ENCODE results near the gene HLA-DMA. TPM values are rescaled to one million over a fixed set of nuclear protein-coding genes. Genes with fewer than 3 reads are reported as not detected.

HLA-DMA gene
- total and polyA plus RNA-seq, 2 of the 8 experiments (the other 6 are each of a cell fraction or from before 2014, with no cell fraction given), result 13.3 to 23.1 TPM

GRCh38 chr6:32967151-32968091 lies 14.5 kb upstream of the HLA-DMA start (continued):
- peak in 2 of 3 experiments; percentile 66 to 79; a peak in 3 of 4 replicates for TF ChIP-seq CTCF (IDR thresholded peaks at IDR 0.05; ENCODE audit: control extremely low read depth in 1 of 3, insufficient read depth in 1 of 3, low read depth in 1 of 3, low read length in 3 of 3)
- TF ChIP-seq FOSL1 (IDR thresholded peaks at IDR 0.05; ENCODE audit: insufficient read depth, low read depth, low read length), result no peak
- TF ChIP-seq USF2 (IDR thresholded peaks at IDR 0.05; ENCODE audit: low read length), result no peak
- TF ChIP-seq PHF8 (conservative IDR thresholded peaks at IDR 0.05; ENCODE audit: low read depth, low read length), result no peak
- TF ChIP-seq MAFK (IDR thresholded peaks at IDR 0.05; ENCODE audit: low read depth, low read length), result no peak
- peak; percentile 69 for TF ChIP-seq SAP30 (IDR thresholded peaks at IDR 0.05; ENCODE audit: insufficient read depth, insufficient replicate concordance, low read length)
- no peak for TF ChIP-seq BACH1 (IDR thresholded peaks at IDR 0.05; ENCODE audit: low read length)
- no peak for TF ChIP-seq YY1 (IDR thresholded peaks at IDR 0.05; ENCODE audit: low read depth, low read length)
- TF ChIP-seq SP2 (IDR thresholded peaks at IDR 0.05; ENCODE audit: low read length), result no peak
- no peak for TF ChIP-seq SUZ12 (IDR thresholded peaks at IDR 0.05; ENCODE audit: low read length)
- TF ChIP-seq CREB1 (IDR thresholded peaks at IDR 0.05), result no peak
- TF ChIP-seq ATF3 (IDR thresholded peaks at IDR 0.05; ENCODE audit: insufficient read depth, low read depth, low read length), result no peak
- TF ChIP-seq SP1 (IDR thresholded peaks at IDR 0.05; ENCODE audit: low read depth, low read length), result no peak
- no peak for TF ChIP-seq CEBPB (IDR thresholded peaks at IDR 0.05; ENCODE audit: low read depth, low read length)
- no peak for TF ChIP-seq CHD1 (IDR thresholded peaks at IDR 0.05; ENCODE audit: low read depth, low read length)
- no peak for TF ChIP-seq POU5F1 (IDR thresholded peaks at IDR 0.05; ENCODE audit: low read depth, low read length)
- no peak for TF ChIP-seq JUND (IDR thresholded peaks at IDR 0.05; ENCODE audit: low read length)
- TF ChIP-seq EP300 (IDR thresholded peaks at IDR 0.05; ENCODE audit: borderline replicate concordance in 1 of 2, low read depth in 2 of 2, low read length in 2 of 2), result no peak
- no peak for TF ChIP-seq ZNF274 (IDR thresholded peaks at IDR 0.05; ENCODE audit: borderline replicate concordance, extremely low read depth, low read length)
- no peak for TF ChIP-seq BCL11A (IDR thresholded peaks at IDR 0.05; ENCODE audit: low read depth in 2 of 2, low read length in 2 of 2)

Measured in H1 (cell line).